ENCODE measurements around the gene TRAF1.

GRCh38 chr9:120948824-120949223 is 22.2 kb upstream of the TRAF1 start:
- TF ChIP-seq, protein P1, sequence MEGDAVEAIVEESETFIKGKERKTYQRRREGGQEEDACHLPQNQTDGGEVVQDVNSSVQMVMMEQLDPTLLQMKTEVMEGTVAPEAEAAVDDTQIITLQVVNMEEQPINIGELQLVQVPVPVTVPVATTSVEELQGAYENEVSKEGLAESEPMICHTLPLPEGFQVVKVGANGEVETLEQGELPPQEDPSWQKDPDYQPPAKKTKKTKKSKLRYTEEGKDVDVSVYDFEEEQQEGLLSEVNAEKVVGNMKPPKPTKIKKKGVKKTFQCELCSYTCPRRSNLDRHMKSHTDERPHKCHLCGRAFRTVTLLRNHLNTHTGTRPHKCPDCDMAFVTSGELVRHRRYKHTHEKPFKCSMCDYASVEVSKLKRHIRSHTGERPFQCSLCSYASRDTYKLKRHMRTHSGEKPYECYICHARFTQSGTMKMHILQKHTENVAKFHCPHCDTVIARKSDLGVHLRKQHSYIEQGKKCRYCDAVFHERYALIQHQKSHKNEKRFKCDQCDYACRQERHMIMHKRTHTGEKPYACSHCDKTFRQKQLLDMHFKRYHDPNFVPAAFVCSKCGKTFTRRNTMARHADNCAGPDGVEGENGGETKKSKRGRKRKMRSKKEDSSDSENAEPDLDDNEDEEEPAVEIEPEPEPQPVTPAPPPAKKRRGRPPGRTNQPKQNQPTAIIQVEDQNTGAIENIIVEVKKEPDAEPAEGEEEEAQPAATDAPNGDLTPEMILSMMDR (IDR thresholded peaks at IDR 0.05): no peak
- TF ChIP-seq POLR2A (IDR thresholded peaks at IDR 0.05): no peak
- TF ChIP-seq EP300 (IDR thresholded peaks at IDR 0.05; ENCODE audit: low read depth): no peak
